Left lung (tissue), 10 donors: Measurements from ENCODE around the gene INPP5A. TPM values are rescaled to one million over a fixed set of nuclear protein-coding genes. Genes with fewer than 3 reads are reported as not detected.

Experiments used
- ATAC-seq: fragments of 200-7000 bp; cut with Tn5 transposase; one replicate; pipeline ENCODE4 v1.9.1; 2020; ENCODE audit warnings: moderate library complexity
- DNase-seq, 4 donors: peaks; one replicate each; pipeline ENCODE4 v3.0.0-alpha.2; 2013 to 2020
- H3K27ac ChIP-seq, 2 donors: fragments of 200-600 bp; sonication (generic) in 1 of 2; one replicate each; pipeline versions ENCODE4 v1.5.0 to v1.8.0; 2020 to 2021
- H3K27me3 ChIP-seq, 2 donors: fragments of 200-600 bp; sonication (generic) in 1 of 2; one replicate each; pipeline versions ENCODE4 v1.5.0 to v1.8.0; 2020 to 2021
- H3K36me3 ChIP-seq, 2 donors: fragments of 200-600 bp; sonication (generic) in 1 of 2; one replicate each; pipeline versions ENCODE4 v1.5.0 to v1.8.0; 2020 to 2021
- H3K4me1 ChIP-seq, 2 donors: fragments of 200-600 bp; one replicate each; pipeline ENCODE4 v1.8.0; 2021
- H3K4me3 ChIP-seq, 2 donors: fragments of 200-600 bp; sonication (generic) in 1 of 2; one replicate each; pipeline versions ENCODE4 v1.5.0 to v1.8.0; 2020 to 2021; ENCODE audit warnings: mild to moderate bottlenecking in 1 of 2
- H3K9me3 ChIP-seq, 2 donors: fragments of 200-600 bp; sonication (generic) in 1 of 2; one replicate each; pipeline versions ENCODE4 v1.5.0 to v1.8.0; 2020 to 2021
- intact Hi-C, 2 donors: fragments of 100-400 bp; cut with DNase I; formaldehyde crosslinking; loops; one replicate each; pipeline versions ENCODE4 v1.11.2 to v1.14.2; 2022
- polyA plus RNA-seq, 6 donors: library from polyadenylated mRNA; unstranded; fragments of 120-200 nt; gene quantifications; one replicate each; pipeline ENCODE4 v1.2.1, GENCODE V29; 2013; ENCODE audit not compliant: insufficient read length in 6 of 6
- total RNA-seq, 2 donors: library from RNA; stranded (reverse); fragmentation: NEBNext Ultra II Directional; extraction: Animal tissue kit (Norgen Biotek cat#: 25700); gene quantifications; one replicate each; pipeline ENCODE4 v1.2.1, GENCODE V29; 2021
- TF ChIP-seq, protein P1 (sequence below), 2 donors: fragments of 200-600 bp; sonication (generic) in 1 of 2; IDR thresholded peaks; one replicate each; pipeline versions ENCODE4 v1.5.0 to v1.8.0; 2021; ENCODE audit warnings: antibody characterized with exemption in 2 of 2
- donor health status: DM: no; HTN: yes; CAD: no.
- donor health status: DM: no; HTN: no; CAD: no.

INPP5A gene
- total and polyA plus RNA-seq, 8 donors = 32.0 to 44.0 (median 36.8) TPM

DNA sequence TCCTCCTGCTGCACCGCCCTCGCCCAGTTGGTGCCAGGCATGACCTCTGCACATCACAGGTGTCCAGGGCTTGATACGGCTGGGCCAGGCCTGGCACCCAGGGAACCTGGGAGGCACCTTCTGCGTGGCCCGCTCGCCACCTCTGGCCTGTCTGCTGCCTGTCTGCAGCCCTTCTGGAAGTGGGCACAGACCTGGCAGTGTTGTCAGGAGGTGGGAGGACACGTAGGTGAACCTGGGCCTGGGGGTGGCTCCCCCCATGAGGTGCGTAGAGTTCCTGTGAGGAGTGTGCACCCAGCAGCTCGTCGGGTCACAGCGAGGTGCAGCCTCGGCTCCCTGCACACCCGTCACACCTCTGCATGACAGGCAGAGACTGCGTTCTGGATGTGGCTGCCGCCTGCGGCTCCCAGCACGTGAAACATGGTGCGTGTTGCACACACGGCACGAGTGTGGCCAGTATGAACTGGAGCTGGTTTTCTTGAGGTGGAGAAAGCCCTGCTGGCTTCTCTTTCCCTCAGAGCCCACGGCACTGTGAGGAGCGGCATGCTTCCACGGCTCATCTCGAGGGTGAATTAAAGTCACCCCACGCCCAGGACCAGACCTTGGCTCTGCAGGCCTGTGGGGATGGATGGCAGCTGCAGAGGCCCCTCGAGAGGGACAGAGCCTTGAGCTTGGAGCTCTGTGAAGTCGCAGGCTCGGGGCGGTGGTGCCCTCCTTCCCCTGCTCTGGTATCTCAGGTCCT lies 24.8 kb downstream of the INPP5A start:
- DNase-seq (no peak), ATAC-seq (no peak)
- no peaks in the 10 kb centered on the region for H3K36me3 ChIP-seq
- no peak overlapping the region for H3K27ac ChIP-seq
- H3K4me1 ChIP-seq = peaks cover 2 to 30% of the 10 kb centered on the region in 2 donors
- intact Hi-C loops = no loop called here
- no peak overlapping the region for H3K4me3 ChIP-seq
- no peaks in the 10 kb centered on the region for H3K27me3 ChIP-seq
- no peaks in the 10 kb centered on the region for H3K9me3 ChIP-seq
- TF ChIP-seq, protein P1, sequence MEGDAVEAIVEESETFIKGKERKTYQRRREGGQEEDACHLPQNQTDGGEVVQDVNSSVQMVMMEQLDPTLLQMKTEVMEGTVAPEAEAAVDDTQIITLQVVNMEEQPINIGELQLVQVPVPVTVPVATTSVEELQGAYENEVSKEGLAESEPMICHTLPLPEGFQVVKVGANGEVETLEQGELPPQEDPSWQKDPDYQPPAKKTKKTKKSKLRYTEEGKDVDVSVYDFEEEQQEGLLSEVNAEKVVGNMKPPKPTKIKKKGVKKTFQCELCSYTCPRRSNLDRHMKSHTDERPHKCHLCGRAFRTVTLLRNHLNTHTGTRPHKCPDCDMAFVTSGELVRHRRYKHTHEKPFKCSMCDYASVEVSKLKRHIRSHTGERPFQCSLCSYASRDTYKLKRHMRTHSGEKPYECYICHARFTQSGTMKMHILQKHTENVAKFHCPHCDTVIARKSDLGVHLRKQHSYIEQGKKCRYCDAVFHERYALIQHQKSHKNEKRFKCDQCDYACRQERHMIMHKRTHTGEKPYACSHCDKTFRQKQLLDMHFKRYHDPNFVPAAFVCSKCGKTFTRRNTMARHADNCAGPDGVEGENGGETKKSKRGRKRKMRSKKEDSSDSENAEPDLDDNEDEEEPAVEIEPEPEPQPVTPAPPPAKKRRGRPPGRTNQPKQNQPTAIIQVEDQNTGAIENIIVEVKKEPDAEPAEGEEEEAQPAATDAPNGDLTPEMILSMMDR (IDR thresholded peaks at IDR 0.05) = no peak

DNA sequence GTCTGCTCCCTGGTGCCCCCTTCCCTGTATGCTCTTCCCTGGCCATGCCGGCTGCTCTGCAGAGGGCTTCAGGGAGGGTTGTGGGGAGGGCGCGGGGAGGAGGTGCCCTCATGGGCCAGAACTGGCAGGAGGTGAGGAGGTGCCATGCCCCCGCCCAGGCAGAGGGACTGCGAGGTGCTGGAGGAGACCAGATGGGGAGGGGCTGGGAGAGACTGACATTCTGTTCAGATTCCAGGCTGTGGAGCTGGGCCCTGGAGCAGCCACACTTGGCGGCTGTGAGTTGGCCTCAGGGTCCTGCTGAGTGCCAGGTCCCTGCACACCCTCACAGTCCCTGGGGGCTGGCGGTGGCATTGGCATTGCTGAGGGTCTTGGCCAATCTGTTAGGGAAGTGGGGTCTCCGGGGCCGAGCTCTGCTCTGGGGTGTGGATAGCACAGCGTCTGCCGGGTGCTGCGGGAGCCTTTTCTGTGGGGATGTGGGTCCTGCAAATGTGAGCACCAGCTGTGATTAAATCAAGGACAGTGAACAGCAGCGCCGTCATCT lies 25.4 kb downstream of the INPP5A start:
- no peaks in the 10 kb centered on the region for H3K36me3 ChIP-seq
- no peak overlapping the region for H3K27ac ChIP-seq
- H3K4me3 ChIP-seq = no peak overlapping the region
- ATAC-seq (no peak), DNase-seq (peak in 1 of 4 donors; percentile 27)
- no peaks in the 10 kb centered on the region for H3K9me3 ChIP-seq
- intact Hi-C loops = no loop called here
- H3K4me1 ChIP-seq = peaks cover 2 to 30% of the 10 kb centered on the region in 2 donors
- no peaks in the 10 kb centered on the region for H3K27me3 ChIP-seq
- TF ChIP-seq, protein P1 (IDR thresholded peaks at IDR 0.05) = no peak

DNA sequence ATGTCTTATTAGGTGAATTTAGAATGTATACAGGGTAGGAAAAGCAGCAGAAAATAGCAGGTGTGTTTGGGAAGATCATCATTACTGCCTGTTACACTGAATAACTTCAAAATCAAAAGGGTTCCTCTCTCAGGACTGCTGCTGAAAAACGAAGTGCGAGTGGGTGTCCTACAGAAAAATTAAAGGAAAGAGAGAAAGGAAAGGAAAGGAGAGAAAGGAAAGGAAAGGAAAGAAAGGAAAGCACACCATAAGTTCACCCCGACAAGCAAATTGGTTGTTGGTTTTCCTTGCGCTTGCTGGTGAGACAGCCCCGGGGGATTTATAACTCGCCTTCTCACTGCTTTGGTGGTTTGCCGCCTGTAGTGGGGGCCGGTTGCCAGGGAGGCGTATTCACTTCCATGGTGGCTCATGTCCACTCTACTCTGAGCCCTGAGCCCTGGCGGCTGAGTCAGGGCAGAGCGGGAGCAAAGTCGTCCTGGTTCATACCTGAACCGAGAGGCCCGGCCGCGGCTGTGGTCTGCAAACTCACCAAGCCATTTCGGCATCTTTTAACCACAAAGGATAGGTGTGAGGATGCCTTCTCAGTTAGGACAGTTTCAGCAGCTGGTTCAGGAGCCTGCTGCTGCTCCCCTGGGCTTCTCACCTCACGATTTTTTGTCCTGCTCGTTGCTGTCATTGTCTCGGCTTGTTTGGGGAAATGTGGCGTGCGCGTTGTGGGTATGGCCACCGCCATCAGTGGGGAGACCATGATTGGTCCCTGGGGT lies 26.1 kb downstream of the INPP5A start:
- TF ChIP-seq, protein P1 (IDR thresholded peaks at IDR 0.05) = no peak
- Histone ChIP-seq H3K27me3 (no peaks in the 10 kb centered on the region), H3K4me3 (no peak overlapping the region), H3K27ac (no peak overlapping the region), H3K36me3 (no peaks in the 10 kb centered on the region), H3K4me1 (peaks cover 2 to 30% of the 10 kb centered on the region in 2 donors), H3K9me3 (no peaks in the 10 kb centered on the region)
- DNase-seq (peak in 1 of 4 donors; percentile 73), ATAC-seq (no peak)
- intact Hi-C loops = no loop called here

DNA sequence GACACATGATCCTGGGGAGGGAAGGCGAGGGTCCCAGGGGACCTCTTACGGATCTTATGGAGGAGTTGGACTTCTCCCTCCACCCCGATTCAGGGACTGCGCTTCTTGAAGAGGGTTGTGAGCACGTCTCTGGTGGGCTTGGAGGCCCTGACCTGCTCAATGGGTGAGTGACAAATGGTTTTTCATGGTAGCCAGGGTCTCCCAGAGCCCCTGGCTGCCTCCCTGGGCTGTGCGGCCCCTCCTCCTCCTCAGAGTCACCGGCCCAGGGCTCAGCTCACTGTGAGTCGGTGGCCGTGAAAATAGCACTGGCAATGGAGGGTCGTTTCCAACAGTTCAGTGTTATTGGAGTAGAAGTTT lies 26.6 kb downstream of the INPP5A start:
- intact Hi-C loops = no loop called here
- peaks cover 2 to 28% of the 10 kb centered on the region in 2 donors for H3K4me1 ChIP-seq
- TF ChIP-seq, protein P1 (IDR thresholded peaks at IDR 0.05) = no peak

DNA sequence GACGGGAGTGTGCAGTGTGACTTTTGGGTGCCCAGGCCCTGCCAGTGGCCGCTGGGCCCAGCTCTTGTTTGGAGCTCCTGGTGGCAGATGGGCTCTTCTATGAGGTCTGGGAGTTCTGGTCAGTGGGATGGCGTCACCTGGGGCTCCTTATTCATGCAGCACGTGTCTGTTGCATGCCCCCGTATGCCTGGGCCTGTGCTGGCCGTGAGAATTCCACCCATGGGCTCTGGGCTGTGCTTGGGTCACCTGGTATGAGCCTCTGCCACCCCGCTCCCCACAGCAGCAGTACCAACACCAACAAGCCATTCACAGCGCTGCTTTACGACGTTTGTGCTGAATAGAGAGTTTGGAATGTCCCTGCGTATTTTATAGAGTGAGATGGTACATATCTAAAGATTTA lies 27.1 kb downstream of the INPP5A start:
- H3K27ac ChIP-seq = no peak overlapping the region
- intact Hi-C loops = no loop called here
- no peaks in the 10 kb centered on the region for H3K9me3 ChIP-seq
- no peaks in the 10 kb centered on the region for H3K27me3 ChIP-seq
- no peak overlapping the region for H3K4me3 ChIP-seq
- H3K36me3 ChIP-seq = no peaks in the 10 kb centered on the region
- ATAC-seq (no peak), DNase-seq (no peak)
- TF ChIP-seq, protein P1 (IDR thresholded peaks at IDR 0.05) = no peak
- H3K4me1 ChIP-seq = peaks cover 2 to 23% of the 10 kb centered on the region in 2 donors

More for the DNA sequence above, 26.6 kb downstream of the INPP5A start:
- no peak for DNase-seq
- ATAC-seq = no peak
- no peak overlapping the region for H3K4me3 ChIP-seq
- no peaks in the 10 kb centered on the region for H3K9me3 ChIP-seq
- no peaks in the 10 kb centered on the region for H3K36me3 ChIP-seq
- no peak overlapping the region for H3K27ac ChIP-seq
- no peaks in the 10 kb centered on the region for H3K27me3 ChIP-seq
